ENCODE measurements around the gene POLR2J. TPM values are rescaled to one million over a fixed set of nuclear protein-coding genes. Genes with fewer than 3 reads are reported as not detected.
"Not testable (repeated sequence)": the region's sequence is repeated elsewhere in the genome, so short reads cannot be mapped to it uniquely, and the experiment has no call there.

POLR2J gene
- 10 to 100 TPM in 3 of 4 donors, 1 to 10 TPM in 1; 9.6 to 24.0 (median 18.9) TPM for total RNA-seq

GRCh38 chr7:102478314-102479208 is at the start of gene POLR2J:
POLR2J (minus strand) TSS chr7:102478922; CDS start chr7:102478860, 62 bp downstream.
- not testable (repeated sequence) for H3K4me1 ChIP-seq, H3K9me3 ChIP-seq, H3K27me3 ChIP-seq
- Histone ChIP-seq H3K27ac (peak within 1 kb of the TSS in 2 of 4 donors; percentile 50 to 66), H3K36me3 (peaks cover 0 to 12% (median 0%) of the 10 kb centered on the region in 3 donors), H3K4me3 (peak within 1 kb of the TSS; percentile 40 to 60 (median 46))
- WGBS, 2 donors: 0% methylated on average over 1 to 6 of the region's 72 CpGs
- TF ChIP-seq EP300 (IDR thresholded peaks at IDR 0.05): peak in 1 of 2 donors; percentile 57
- peak; percentile 29 to 68 (median 66) for TF ChIP-seq CTCF (IDR thresholded peaks at IDR 0.05)
- TF ChIP-seq POLR2A (IDR thresholded peaks at IDR 0.05): peak in 1 of 2 donors; percentile 29
- DNase-seq (ENCODE audit: low spot score in 2 of 2): peak; percentile 43 to 89

- not testable (repeated sequence) for H3K36me3 ChIP-seq; DNase-seq (ENCODE audit: low spot score in 2 of 2); H3K27ac ChIP-seq; H3K9me3 ChIP-seq; H3K4me3 ChIP-seq; H3K27me3 ChIP-seq; H3K4me1 ChIP-seq
- 86% methylated on average over 4 of the region's 13 CpGs; no CpG with 5 or more reads in 1 of the 2 donors for WGBS, 2 donors
Measured at GRCh38 chr7:102527822-102528793, 49.4 kb upstream of the POLR2J start.

GRCh38 chr7:102527182-102527581 is 48.5 kb upstream of the POLR2J start:
- H3K27me3 ChIP-seq; H3K4me3 ChIP-seq; H3K27ac ChIP-seq; H3K4me1 ChIP-seq; DNase-seq (ENCODE audit: low spot score in 2 of 2); H3K9me3 ChIP-seq; H3K36me3 ChIP-seq: not testable (repeated sequence)
- WGBS, 2 donors: 67 to 69% methylated on average over 1 of the region's 8 CpGs

- not testable (repeated sequence) for DNase-seq (ENCODE audit: low spot score in 2 of 2); H3K27ac ChIP-seq; H3K4me3 ChIP-seq; H3K27me3 ChIP-seq; H3K4me1 ChIP-seq; H3K36me3 ChIP-seq; H3K9me3 ChIP-seq
- WGBS, 2 donors: 40% methylated on average over 1 of the region's 2 CpGs; no CpG with 5 or more reads in 1 of the 2 donors
Measured at GRCh38 chr7:102524803-102525202, 46.1 kb upstream of the POLR2J start.

- 49 to 63% methylated on average over 4 of the region's 5 CpGs for WGBS, 2 donors
- not testable (repeated sequence) for H3K9me3 ChIP-seq; H3K27me3 ChIP-seq; DNase-seq (ENCODE audit: low spot score in 2 of 2); H3K4me3 ChIP-seq; H3K4me1 ChIP-seq; H3K27ac ChIP-seq; H3K36me3 ChIP-seq
Measured at GRCh38 chr7:102520797-102521196, 42.1 kb upstream of the POLR2J start.

GRCh38 chr7:102517550-102518147 is 38.9 kb upstream of the POLR2J start, which contains the start of gene RASA4B:
RASA4B (minus strand) TSS chr7:102517777; CDS start chr7:102517710, 67 bp downstream.
- no CpG with 5 or more reads among the region's 61 CpGs for WGBS, 2 donors
- not testable (repeated sequence) for H3K4me1 ChIP-seq; H3K9me3 ChIP-seq; H3K36me3 ChIP-seq; H3K27ac ChIP-seq; H3K27me3 ChIP-seq; DNase-seq (ENCODE audit: low spot score in 2 of 2)
- H3K4me3 ChIP-seq: peak within 1 kb of the TSS in 1 of 4 donors; percentile 41

GRCh38 chr7:102516951-102517350 is 38.2 kb upstream of the POLR2J start:
- not testable (repeated sequence) for H3K27me3 ChIP-seq; H3K27ac ChIP-seq; H3K4me3 ChIP-seq; DNase-seq (ENCODE audit: low spot score in 2 of 2); H3K36me3 ChIP-seq; H3K9me3 ChIP-seq; H3K4me1 ChIP-seq
- no CpG with 5 or more reads among the region's 10 CpGs for WGBS, 2 donors

GRCh38 chr7:102515889-102516288 is 37.2 kb upstream of the POLR2J start:
- not testable (repeated sequence) for H3K36me3 ChIP-seq; H3K27me3 ChIP-seq; H3K9me3 ChIP-seq; DNase-seq (ENCODE audit: low spot score in 2 of 2); H3K27ac ChIP-seq; H3K4me3 ChIP-seq; H3K4me1 ChIP-seq
- no CpG with 5 or more reads among the region's 3 CpGs for WGBS, 2 donors

GRCh38 chr7:102514881-102515721 is 36.4 kb upstream of the POLR2J start:
- not testable (repeated sequence) for H3K4me1 ChIP-seq; H3K4me3 ChIP-seq; H3K9me3 ChIP-seq; DNase-seq (ENCODE audit: low spot score in 2 of 2); H3K27ac ChIP-seq; H3K36me3 ChIP-seq; H3K27me3 ChIP-seq
- no CpG with 5 or more reads among the region's 15 CpGs for WGBS, 2 donors

GRCh38 chr7:102512642-102513221 is 34.0 kb upstream of the POLR2J start:
- not testable (repeated sequence) for H3K36me3 ChIP-seq, H3K27me3 ChIP-seq, H3K4me1 ChIP-seq, H3K9me3 ChIP-seq
- 3 to 10% methylated on average over 2 to 5 of the region's 5 CpGs for WGBS, 2 donors
- Histone ChIP-seq H3K27ac (peak overlapping the region; percentile 56 to 94 (median 66)), H3K4me3 (peak overlapping the region in 1 of 4 donors; percentile 29)
- DNase-seq (ENCODE audit: low spot score in 2 of 2): peak; percentile 12 to 41
